ENCODE measurements around the gene ZFYVE9. TPM values are rescaled to one million over a fixed set of nuclear protein-coding genes. Genes with fewer than 3 reads are reported as not detected.

Gene ZFYVE9
- total RNA-seq, 1 experiment from 2014 or later = 19.6 TPM

GRCh38 chr1:52332411-52332810 is 190.5 kb downstream of the ZFYVE9 start (continued):
- no peak for TF ChIP-seq ARID4B (CRISPR knock-in tag; IDR thresholded peaks at IDR 0.05; ENCODE audit: borderline replicate concordance)
- TF ChIP-seq STAT6 (CRISPR knock-in tag; conservative IDR thresholded peaks at IDR 0.05; ENCODE audit: low read depth) = no peak
- no peak for TF ChIP-seq ZNF281 (CRISPR knock-in tag; IDR thresholded peaks at IDR 0.05)
- no peak for TF ChIP-seq RORB (CRISPR knock-in tag; IDR thresholded peaks at IDR 0.05)
- no peak for TF ChIP-seq FOXK1 (CRISPR knock-in tag; IDR thresholded peaks at IDR 0.05)
- TF ChIP-seq PRDM15 (CRISPR knock-in tag; IDR thresholded peaks at IDR 0.05) = no peak
- TF ChIP-seq ZNF512 (CRISPR knock-in tag; IDR thresholded peaks at IDR 0.05; ENCODE audit: borderline replicate concordance) = no peak
- no peak for TF ChIP-seq AR (CRISPR knock-in tag; IDR thresholded peaks at IDR 0.05)
- no peak for TF ChIP-seq TCF7 (CRISPR knock-in tag; IDR thresholded peaks at IDR 0.05; ENCODE audit: low read depth)

Measured in WTC11 (cell line).